ENCODE results near the gene RAC3. TPM values are rescaled to one million over a fixed set of nuclear protein-coding genes. Genes with fewer than 3 reads are reported as not detected.

The RAC3 gene
- total and polyA plus RNA-seq, 9 of the 15 experiments (the other 6 are each of a cell fraction or from before 2014, with no cell fraction given): 0.23 to 292 (median 118) TPM

- Histone ChIP-seq H3K27me3 (ENCODE audit: control insufficient read depth in 2 of 2, insufficient read depth in 2 of 2, low read length in 2 of 2) (no peaks in the 10 kb centered on the region), H3K4me2 (ENCODE audit: insufficient read depth, low read length) (no peak overlapping the region), H3K79me2 (ENCODE audit: control insufficient read depth, insufficient read depth, low read length) (peaks cover 41% of the 10 kb centered on the region), H3K9me3 (replicated peaks; ENCODE audit: control insufficient read depth, insufficient read depth, low read depth, low read length) (no peaks in the 10 kb centered on the region), H3K4me3 (no peak overlapping the region), H3K4me1 (replicated peaks in 1 of 2; ENCODE audit: control insufficient read depth in 2 of 2, insufficient read depth in 2 of 2, low read length in 2 of 2) (peaks cover 29 to 80% of the 10 kb centered on the region in 2 experiments), H3K9ac (ENCODE audit: insufficient read depth in 1 of 2, low read depth in 2 of 2, low read length in 2 of 2) (peak overlapping the region in 1 of 2 experiments; percentile 80; a peak in 2 of 4 replicates), H3K27ac (ENCODE audit: extremely low read depth, low read depth, low read length) (no peak overlapping the region), H3K36me3 (ENCODE audit: control insufficient read depth, insufficient read depth, low read length) (peaks cover 38% of the 10 kb centered on the region; the same call in 2 of the 3 replicates), H4K20me1 (replicated peaks; ENCODE audit: control insufficient read depth, insufficient read depth, low read length) (peaks cover 21% of the 10 kb centered on the region; the same call in 1 of the 2 replicates), H3K9me1 (ENCODE audit: control insufficient read depth, insufficient read depth, low read length) (peaks cover 6% of the 10 kb centered on the region), H2AFZ (ENCODE audit: low read depth, low read length) (no peak overlapping the region)
- FAIRE-seq: no peak
- no TSS peak for BruUV-seq (replicated peaks)
- ChIA-PET CTCF (ENCODE audit: low intra/inter-chr PET ratio) (no interaction called here), POLR2A (interaction anchor here (0.5 to 6.4 kb wide), 6 partner anchors 9 to 255 kb away, joined by 3 to 51 read pairs (median 4); partner anchors contain the start of genes CENPX and LRRC45)
- in situ Hi-C loops (cut with MboI) (loop anchor here (5.0 kb wide), 1 partner anchor 123 kb away; no protein-coding TSS in a partner anchor), intact Hi-C loops (cut with micrococcal nuclease) (loop anchor here (5.0 to 10.0 kb wide), 2 partner anchors 63 to 310 kb away; partner anchors contain the start of gene FASN)
- TF ChIP-seq SNIP1 (IDR thresholded peaks at IDR 0.05; ENCODE audit: low read depth): no peak
- peak; percentile 45 for TF ChIP-seq POLR2B (IDR thresholded peaks at IDR 0.05; ENCODE audit: low read depth, partially characterized antibody)
- peak; percentile 70; the same call in 1 of the 2 replicates for TF ChIP-seq POLR2AphosphoS2 (IDR thresholded peaks at IDR 0.05; ENCODE audit: low read length)
- peak; percentile 48 for TF ChIP-seq KDM5B (IDR thresholded peaks at IDR 0.05; ENCODE audit: insufficient replicate concordance, low read depth, low read length)
- peak; percentile 65; the same call in 1 of the 2 replicates for TF ChIP-seq POLR2G (IDR thresholded peaks at IDR 0.05; ENCODE audit: low read depth, low read length)
- no peak for TF ChIP-seq ZNF23 (CRISPR knock-in tag; IDR thresholded peaks at IDR 0.05)
- peak in 1 of 2 experiments; percentile 36; a peak in 1 of 4 replicates for TF ChIP-seq MNT (conservative IDR thresholded peaks at IDR 0.05)
- peak; percentile 38; the same call in 1 of the 2 replicates for TF ChIP-seq MYNN (IDR thresholded peaks at IDR 0.05)
- TF ChIP-seq MYNN (CRISPR knock-in tag; IDR thresholded peaks at IDR 0.05): no peak
- TF ChIP-seq POLR2A (conservative IDR thresholded peaks at IDR 0.05): peak; percentile 67; the same call in 1 of the 2 replicates
- 0 out of 2 replicates have a peak, but pooled peaks have one; percentile 19 for TF ChIP-seq RBFOX2 (IDR thresholded peaks at IDR 0.05; ENCODE audit: low read depth, low read length)
- DNase-seq (ENCODE audit: extremely low read depth in 1 of 4, low spot score in 3 of 4): no peak
- 70% methylated on average over 16 of the region's 23 CpGs for WGBS (ENCODE audit: insufficient coverage, low coverage, missing lambda C conversion rate)
- ATAC-seq: no peak
Measured at GRCh38 chr17:82034371-82035011, 3.0 kb downstream of the RAC3 start.

Data from K562 (cell line).